CD4-positive, alpha-beta T cell treated with Interleukin-12 subunit alpha and Interleukin-12 subunit beta, for 1 hour (primary cell): ENCODE results near the gene TET3.

Experiments
- DNase-seq: peaks from one replicate; pipeline ENCODE4 v3.0.0-alpha.2; 2020

The TET3 gene

DNA sequence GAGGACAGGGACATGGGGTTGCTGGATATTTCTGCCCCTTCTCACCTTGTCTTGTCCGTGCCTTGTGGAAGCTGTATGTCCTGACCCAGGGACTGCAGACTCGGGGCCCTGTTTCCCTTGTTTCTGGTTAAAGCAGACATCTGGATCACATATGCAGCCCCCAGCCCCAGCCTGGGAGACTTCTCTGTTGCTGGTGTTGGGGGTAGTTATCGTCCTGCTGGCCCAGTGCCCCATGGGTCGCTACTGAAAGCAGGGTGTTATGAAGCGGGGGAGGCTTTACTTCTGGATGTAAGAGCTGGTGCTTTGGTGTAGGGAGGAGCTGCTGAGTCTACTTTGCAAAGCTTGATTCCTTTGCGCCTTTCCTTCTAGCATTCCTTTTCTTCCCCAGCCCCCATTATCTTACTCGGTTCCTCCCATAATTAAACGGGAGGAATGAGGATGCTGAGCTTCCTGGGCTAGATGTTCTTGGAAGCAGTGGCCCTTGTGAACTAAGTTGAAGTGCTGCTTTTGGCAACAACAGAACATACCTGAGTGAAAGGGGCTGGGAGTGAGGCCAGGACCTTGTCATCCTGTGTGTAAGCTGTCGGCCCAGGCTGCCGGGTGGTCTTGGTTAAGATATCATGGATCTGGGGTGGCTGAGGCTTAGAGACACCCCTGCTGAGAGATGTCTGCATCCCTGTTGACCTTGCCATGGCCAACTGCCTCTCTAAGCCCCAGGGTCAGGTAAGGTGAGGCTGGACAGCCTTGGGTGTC lies 3.4 kb downstream of the TET3 start:
- DNase-seq, result no peak

DNA sequence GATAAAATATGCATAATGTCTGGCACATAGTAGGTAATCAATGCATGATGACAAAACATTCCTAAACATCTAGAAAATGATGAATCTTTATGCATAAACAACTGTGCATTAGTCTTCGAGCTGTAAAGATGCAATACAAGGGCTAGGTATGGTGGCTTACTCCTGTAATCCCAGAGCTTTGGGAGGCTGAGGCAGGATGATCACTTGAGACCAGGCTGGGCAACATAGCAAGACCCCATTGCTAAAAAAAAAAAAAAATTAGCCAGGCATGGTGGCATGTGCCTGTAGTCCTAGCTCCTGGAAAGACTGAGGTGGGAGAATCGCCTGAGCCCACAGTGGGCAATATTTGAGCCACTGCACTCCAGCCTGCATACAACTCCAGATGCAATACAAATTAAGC lies 5.3 kb downstream of the TET3 start:
- DNase-seq, result no peak

DNA sequence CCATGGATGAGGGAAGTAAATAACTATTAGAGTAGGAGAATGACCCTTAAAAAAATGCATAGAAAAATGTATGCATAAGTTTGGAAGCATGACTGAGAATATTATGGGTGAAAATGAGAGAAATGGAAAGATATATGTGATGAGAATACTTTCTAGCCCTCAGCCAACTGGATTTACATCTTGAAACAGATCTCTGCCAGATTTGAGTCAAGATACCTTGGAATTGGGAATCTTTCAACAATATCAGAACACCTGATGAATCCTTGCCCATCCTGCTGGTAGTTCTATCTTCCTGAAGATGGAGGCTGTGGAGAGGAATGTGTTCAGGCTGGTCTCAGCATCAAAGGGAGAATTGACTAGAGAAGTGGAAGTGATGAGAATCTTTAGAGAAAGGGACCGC lies 5.8 kb downstream of the TET3 start:
- no peak for DNase-seq

GRCh38 chr2:73992036-73992435 lies 7.3 kb downstream of the TET3 start:
- DNase-seq, result no peak

DNA sequence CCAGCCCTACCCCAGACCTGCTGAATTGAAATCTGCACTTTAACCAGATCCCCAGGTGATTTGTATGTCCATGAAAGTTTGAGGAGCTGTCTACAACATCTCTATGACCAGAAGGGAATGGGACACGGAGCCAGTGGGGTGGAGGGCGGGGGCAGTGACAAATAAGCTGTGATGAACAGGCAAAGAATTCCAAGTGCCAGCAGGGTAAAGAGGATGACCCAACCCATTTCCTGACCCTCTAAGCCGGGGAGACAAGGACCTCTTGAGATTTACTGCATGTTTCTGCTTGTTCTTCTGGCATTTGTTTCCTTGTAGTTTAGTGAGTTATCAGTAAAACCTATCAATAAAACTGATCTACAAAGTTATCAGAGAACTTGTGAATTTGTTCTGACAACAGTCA lies 8.7 kb downstream of the TET3 start:
- no peak for DNase-seq

- no peak for DNase-seq
Measured at GRCh38 chr2:73993778-73994177, 9.1 kb downstream of the TET3 start.

GRCh38 chr2:73994178-73994831 lies 9.6 kb downstream of the TET3 start:
- no peak for DNase-seq

DNA sequence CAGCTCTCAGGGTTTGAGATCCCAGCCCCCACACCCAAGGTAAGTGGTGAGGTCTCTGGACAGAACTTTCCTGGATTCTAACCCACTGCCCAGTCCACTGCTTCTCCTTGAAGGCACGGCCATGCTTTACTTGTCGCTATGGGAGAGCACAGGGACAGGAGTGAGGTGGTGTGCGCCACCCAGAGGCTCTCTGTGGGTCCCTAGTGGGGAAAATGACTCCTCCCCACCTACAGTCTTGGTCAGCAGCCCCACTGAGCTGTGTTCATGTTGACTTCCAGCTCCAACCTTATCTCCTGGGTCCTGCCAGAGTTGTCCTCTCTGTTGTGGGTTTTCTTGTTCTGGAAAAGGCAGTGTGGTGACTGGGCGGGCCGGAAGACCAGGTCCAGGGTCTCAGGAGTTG lies 11.1 kb downstream of the TET3 start:
- DNase-seq, result no peak

GRCh38 chr2:73997813-73998212 lies 13.1 kb downstream of the TET3 start:
- DNase-seq, result no peak

DNA sequence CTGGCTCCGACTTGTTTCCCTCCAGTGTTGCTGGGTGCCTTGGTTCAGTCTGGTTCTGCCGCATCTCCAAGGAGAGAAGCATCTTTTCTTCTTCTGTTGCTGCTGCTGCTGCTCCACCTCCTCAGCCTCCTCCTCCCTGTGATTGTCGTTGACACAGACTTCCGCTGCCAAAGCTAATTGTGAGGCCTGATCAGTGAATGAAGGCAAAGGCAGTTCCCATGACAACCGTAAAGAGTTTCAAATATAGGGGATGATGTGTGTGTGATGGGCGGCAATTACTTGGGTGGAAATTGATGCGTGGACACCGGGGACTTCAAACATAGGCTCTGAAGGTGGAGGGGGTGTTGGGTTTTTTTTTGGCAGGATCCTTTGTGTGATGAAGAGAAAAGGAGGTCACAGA lies 13.7 kb downstream of the TET3 start:
- peak; percentile 67 for DNase-seq

- no peak for DNase-seq
Measured at GRCh38 chr2:73998933-73999332, 14.2 kb downstream of the TET3 start.

DNA sequence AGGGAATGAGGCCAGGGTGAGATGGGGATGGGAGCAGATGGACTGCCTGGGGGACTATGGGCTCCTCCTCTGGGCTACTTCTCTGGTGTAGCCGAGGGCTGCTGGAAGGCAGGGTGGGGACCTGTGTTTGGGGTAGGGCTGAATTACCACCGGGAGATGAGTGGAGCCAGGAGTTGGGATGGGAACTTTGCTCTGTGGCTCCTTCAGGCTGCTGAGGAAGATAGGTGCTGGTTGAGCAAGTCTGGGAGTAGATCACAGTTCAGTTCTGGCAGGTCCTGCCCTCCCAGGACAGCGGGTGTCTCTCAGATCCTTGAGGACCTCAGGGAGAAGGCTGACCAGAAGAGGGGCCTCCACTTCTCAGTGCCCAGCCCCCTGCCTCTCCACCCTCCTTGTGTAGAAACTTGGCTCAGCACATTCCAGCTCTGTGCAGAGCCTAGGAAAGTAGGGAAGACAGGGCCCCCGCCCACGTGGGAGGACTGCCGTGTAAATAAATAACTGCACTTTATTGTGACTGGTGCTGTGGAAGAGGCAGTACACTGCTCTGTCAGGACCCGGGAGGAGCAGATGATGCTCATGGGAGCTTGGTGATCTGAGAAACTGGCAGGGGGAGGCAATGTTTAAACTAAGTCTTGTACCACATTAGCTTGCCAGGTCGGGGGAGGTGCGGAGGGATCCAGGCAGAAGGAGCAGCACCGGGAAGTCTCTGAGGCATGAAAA lies 15.3 kb downstream of the TET3 start:
- DNase-seq, result no peak

GRCh38 chr2:74000666-74001065 lies 16.0 kb downstream of the TET3 start:
- no peak for DNase-seq

DNA sequence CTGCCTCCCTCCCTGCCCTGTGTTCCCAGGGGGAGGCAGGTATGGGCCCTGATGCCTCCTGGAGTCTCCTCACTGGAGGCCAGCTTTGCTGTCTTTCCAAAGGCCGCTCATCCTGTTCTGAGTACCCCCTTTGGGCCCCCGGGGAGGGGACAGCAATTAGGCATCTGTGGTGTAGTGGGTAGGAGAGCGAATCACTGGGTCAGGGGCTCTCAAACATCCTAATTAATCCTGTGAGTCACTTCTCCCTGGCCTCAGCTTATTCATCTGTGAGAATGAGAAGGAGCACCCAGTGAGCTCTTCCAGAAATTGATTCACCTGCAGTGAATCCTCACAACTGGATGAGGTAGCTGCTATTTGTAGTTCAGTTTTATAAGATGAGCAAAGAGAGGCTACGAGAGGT lies 16.4 kb downstream of the TET3 start:
- DNase-seq, result no peak

GRCh38 chr2:74001781-74002504 lies 17.2 kb downstream of the TET3 start:
- DNase-seq, result no peak

DNA sequence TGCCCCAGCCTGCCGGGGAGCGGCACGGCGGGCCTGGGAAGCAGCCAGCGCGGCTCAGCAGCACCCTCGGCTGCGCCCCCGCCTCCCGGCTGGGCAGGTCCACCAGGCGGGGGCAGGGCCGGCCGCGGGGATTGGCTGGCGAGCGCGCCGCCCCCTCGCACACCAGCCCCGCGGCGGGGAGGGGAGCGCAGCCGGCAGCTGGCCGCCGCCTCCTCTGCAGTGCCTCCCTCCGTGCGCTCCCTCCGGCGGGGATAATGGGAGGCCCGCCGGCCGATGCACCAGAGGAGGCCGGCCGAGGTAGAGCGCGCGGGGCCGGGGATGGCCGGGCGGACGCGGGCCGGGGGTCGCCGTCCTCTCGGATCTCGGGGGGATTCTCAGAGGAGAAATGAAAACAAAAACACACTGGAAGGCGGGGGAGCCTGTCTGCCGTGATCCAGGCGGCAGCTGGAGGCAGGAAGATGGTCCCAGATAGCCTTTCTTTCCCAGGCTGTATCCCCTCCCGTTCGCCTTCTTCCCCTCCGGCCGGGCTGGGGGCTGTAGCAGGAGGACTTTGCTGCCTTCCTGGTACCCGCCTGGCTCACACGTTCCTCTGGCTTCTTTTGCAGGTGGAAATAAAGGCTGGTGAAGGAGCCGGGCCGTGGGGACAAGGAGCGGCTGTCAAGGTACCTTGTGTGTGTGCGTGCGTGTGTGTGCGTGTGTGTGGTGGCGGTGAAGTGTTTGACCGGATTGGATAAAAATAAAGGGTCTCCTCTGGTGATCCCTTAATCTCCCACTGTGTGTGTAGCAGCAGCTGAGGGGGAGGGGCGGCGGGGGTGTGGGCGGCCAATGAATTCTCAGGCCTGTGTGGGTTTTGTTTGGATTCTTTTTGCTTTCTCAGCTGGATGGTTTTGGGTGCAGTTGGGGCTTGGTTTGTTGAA lies 18.1 kb downstream of the TET3 start:
- peak; percentile 83 for DNase-seq

DNA sequence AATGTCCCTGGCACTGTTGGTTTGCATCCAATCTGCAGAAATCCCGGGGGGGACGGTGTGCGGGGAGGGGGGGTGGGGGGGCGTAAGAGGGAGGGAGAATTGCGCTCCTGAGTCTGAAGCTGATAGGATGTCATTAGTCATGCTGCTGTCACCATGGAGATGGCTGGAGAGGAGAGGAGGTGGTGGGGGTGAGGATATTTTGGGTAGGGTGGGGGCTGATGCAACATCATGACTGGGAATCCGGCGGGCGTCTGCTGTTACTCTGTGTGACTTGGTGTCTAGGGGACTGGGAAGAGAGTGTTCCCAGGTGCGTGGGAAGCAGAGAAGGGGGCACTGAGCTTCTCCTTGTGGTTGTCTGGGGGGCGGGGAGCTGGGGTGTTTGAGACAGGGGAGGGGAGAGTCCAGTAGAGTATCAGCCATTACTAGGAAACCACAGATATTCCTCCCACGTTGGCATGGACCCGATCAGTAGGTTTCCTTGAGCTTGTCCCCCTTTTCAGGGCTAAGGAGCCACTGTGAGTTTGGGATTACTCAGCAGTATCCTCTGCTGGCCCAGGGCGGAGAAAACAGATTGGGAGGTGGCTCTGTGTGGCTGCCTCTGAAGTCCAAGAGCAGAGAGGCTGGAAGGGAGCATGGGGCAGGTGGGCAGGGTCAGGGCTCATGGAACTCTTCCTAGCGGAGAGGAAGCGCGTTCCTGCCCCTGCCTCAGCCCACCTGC lies 18.9 kb downstream of the TET3 start:
- DNase-seq, result no peak

DNA sequence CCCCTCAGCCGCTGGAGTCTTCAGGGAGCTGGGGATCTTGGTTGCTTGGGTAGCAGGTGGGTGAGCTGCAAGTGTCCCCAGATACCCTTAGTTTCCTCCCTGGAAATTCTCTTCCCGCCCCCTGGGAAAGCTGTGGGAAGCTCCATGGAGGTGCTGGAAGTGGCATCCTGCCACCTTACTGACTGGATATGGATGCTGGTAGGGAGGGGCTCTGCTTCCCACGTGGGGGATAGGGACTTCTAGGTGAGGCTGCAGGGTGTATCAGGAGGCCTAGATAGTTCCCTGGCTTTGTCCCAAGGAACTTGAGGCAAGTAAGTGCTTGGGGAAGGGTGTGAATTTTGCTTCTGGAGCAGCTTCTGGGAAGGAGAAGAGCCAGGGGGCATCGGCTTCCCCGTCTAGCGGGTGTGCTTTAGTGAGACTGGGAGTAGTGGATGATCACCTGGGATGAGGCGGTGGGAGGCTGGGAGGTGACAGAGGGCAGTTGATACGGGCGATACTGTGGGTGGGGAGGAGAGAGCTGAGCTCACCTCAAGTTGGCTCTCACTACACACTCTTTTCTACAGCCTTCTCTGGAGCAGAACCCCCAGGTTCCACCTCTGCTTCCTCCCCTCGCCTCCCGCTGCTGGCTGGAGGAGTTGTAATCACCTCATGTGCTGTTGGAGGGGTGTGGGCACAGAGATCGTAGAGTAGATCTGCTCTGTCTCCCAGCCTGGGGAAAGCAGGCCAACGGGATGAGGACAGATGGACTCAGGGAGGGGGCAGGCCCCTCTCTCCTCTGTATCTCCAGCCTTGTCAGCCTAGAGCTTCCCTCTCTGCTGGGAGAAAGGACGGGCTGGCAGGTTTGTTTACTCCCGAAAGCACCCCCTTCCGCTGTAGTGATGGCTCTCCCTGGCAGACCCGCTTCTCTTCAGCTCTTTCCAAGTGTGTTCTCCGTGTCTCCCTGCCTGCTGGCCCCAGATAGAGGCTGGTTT lies 19.8 kb downstream of the TET3 start:
- DNase-seq, result no peak

DNA sequence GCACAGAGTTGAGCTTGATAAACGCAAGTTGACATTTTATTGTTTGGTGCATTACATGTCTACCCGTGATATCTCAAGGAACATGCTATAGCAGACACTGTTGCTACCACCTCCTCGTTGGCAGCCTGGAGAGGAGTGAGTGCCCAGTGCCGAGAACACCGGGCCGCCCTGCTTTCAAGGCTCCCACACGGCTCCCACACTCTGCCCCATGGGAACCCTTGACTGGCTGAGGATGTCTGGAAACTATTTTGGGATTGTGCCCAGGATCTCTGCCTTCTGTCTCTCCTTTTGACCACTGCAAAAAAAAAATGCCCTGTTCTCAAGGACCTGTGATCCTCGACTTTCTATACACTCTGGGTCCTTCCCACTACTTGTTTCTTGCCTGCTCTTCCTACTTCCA lies 21.1 kb downstream of the TET3 start:
- no peak for DNase-seq

GRCh38 chr2:74006459-74006858 lies 21.7 kb downstream of the TET3 start:
- DNase-seq, result no peak
